Hypothalamus (tissue), 51 donors: Measurements from ENCODE around the gene ST8SIA2.

Experiments
- DNase-seq, 51 donors: peaks; one replicate each; lab custom pipeline; 2025; lab: John Stamatoyannopoulos, UW

Gene ST8SIA2

GRCh38 chr15:92429378-92430068, 35.8 kb downstream of the ST8SIA2 start:
- DNase-seq: peak in 5 of 51 donors; percentile 2 to 39 (median 9)

GRCh38 chr15:92430069-92430440, 36.4 kb downstream of the ST8SIA2 start:
- no peak for DNase-seq

GRCh38 chr15:92435145-92435544, 41.5 kb downstream of the ST8SIA2 start:
- DNase-seq: no peak

- DNase-seq: no peak
Observed at GRCh38 chr15:92438471-92438870, 44.8 kb downstream of the ST8SIA2 start.

- no peak for DNase-seq
Observed at GRCh38 chr15:92443381-92443780, 49.7 kb downstream of the ST8SIA2 start.

GRCh38 chr15:92444631-92445030, 51.0 kb downstream of the ST8SIA2 start:
- no peak for DNase-seq

GRCh38 chr15:92448370-92448769, 54.7 kb downstream of the ST8SIA2 start:
- no peak for DNase-seq

GRCh38 chr15:92449476-92449875, 55.8 kb downstream of the ST8SIA2 start:
- DNase-seq: no peak

- no peak for DNase-seq
Observed at GRCh38 chr15:92451225-92451825, 57.6 kb downstream of the ST8SIA2 start.

- no peak for DNase-seq
Observed at GRCh38 chr15:92452143-92452542, 58.5 kb downstream of the ST8SIA2 start.

- no peak for DNase-seq
Observed at GRCh38 chr15:92453607-92454006, 59.9 kb downstream of the ST8SIA2 start.

GRCh38 chr15:92454555-92455105, 60.9 kb downstream of the ST8SIA2 start:
- DNase-seq: no peak

- DNase-seq: peak in 1 of 51 donors; percentile 26
Observed at GRCh38 chr15:92455271-92455670, 61.6 kb downstream of the ST8SIA2 start.

- DNase-seq: no peak
Observed at GRCh38 chr15:92457471-92458041, 63.9 kb downstream of the ST8SIA2 start.

GRCh38 chr15:92460023-92460422, 66.3 kb downstream of the ST8SIA2 start:
- peak in 1 of 51 donors; percentile 33 for DNase-seq

GRCh38 chr15:92462424-92463125, 68.9 kb downstream of the ST8SIA2 start:
- DNase-seq: no peak

GRCh38 chr15:92463352-92463751, 69.7 kb downstream of the ST8SIA2 start:
- no peak for DNase-seq

- DNase-seq: no peak
Observed at GRCh38 chr15:92463826-92464225, 70.1 kb downstream of the ST8SIA2 start.

GRCh38 chr15:92466834-92467233, 73.2 kb downstream of the ST8SIA2 start:
- DNase-seq: no peak

- no peak for DNase-seq
Observed at GRCh38 chr15:92467245-92467644, 73.6 kb downstream of the ST8SIA2 start.

- no peak for DNase-seq
Observed at GRCh38 chr15:92468991-92469390, 75.3 kb downstream of the ST8SIA2 start.
